NCI-H1694 treated with DMSO at 0.1 percent for 48 hours (cell line): ENCODE data around the gene FCRLB.
A peak's percentile ranks its signal among the peaks of the same experiment; 100 is the strongest.
"Not testable (repeated sequence)": the region's sequence is repeated elsewhere in the genome, so short reads cannot be mapped to it uniquely, and the experiment has no call there.

Source experiments
- DNase-seq: peaks from one replicate; lab custom pipeline; 2025; lab: John Stamatoyannopoulos, UW

Gene FCRLB

GRCh38 chr1:161740921-161741320, 19.6 kb downstream of the FCRLB start:
- no peak for DNase-seq

DNA sequence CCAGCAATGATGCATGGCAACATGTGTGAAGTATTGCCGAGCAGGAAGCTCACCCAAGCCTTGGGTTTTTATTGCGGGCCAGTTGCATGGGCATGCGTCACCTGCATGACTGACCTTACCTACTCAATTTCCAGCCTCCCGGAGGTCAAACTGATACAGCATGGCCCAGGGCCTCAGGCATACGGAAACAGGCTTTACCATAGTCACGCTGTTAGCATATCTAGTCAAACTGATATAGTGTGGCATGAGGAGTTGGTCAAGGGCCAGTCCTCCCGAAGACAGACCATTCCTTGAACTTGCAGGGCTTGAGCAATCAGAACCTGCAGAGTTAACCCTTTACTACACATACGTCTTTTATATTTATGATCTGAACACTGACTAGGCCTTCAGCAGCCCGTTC, 21.9 kb downstream of the FCRLB start:
- no peak for DNase-seq

- DNase-seq: no peak
Measured at GRCh38 chr1:161747801-161748200, 26.5 kb downstream of the FCRLB start.

DNA sequence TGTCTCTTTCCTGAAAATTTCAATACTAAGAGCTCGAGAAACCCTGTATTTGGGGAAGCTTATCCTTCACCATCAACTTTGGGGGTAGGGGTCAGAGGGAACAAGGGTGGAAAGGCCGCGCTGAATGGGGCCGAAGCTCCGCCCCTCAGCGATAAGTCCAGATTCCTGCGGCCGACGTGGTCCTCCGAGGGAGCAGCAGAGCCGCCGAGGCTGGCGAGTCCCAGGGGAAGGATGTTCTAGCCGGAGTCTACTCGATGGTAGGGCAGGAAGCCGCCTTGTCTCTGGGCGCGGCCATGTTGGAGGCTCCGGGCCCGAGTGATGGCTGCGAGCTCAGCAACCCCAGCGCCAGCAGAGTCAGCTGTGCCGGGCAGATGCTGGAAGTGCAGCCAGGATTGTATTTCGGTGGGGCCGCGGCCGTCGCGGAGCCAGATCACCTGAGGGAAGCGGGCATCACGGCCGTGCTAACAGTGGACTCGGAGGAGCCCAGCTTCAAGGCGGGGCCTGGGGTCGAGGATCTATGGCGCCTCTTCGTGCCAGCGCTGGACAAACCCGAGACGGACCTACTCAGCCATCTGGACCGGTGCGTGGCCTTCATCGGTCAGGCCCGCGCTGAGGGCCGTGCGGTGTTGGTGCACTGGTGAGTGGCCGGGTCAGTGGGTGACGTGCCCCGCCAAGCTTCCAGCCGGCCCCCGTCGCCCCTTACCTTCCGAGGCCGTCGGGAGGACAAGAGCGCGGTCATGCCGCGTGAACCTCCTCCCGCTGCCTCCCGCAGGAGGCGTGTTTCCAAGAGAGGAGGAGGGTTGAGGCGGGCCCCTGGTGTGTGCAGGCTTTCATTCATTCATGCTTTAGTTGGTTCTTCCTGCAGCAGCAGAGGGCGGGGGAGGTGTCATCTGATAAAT, 28.4 kb downstream of the FCRLB start, which contains the start of gene DUSP12:
Gene DUSP12 (plus strand): TSS at position 278 of the 899 bp plus-strand sequence. CDS start 16 bp downstream, at position 294.
- DNase-seq: peak; percentile 89

GRCh38 chr1:161763522-161764098, 42.3 kb downstream of the FCRLB start:
- DNase-seq: peak; percentile 18

- DNase-seq: peak; percentile 87
Measured at GRCh38 chr1:161766102-161766981, 45.0 kb downstream of the FCRLB start, which contains the start of gene ATF6. Gene ATF6, plus strand, starts transcription at chr1:161766320. Its CDS starts 41 bp downstream, at chr1:161766361.

GRCh38 chr1:161768461-161768860, 47.1 kb downstream of the FCRLB start:
- DNase-seq: no peak

DNA sequence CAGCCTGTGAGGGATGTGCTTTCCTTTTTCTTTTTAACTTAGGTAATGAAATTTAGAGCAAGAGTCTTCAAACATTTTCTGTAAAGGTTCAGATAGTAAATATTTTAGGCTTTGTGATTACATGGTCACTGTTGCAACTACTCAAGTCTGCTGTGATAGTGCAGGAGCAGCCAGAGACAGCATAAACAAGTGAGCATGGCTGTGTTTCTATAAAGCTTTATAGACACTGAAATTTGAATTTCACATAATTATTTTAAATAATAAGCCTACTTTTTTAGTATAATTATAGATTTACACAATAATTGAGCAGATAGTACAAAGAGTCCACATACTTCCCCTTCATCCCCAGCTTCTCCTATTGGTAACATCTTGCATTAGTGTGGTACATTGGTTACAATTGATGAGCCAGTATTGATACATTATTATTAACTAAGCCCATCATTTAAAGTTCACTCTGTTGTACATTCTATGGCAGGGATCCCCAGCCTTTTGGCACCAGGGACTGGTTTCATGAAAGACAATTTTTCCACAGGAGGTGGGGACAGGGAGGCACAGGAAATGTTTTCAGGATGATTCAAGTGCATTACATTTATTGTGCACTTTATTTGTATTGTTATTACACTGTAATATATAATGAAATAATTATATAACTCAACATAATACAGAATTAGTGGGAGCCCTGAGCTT, 47.8 kb downstream of the FCRLB start:
- DNase-seq: no peak

DNA sequence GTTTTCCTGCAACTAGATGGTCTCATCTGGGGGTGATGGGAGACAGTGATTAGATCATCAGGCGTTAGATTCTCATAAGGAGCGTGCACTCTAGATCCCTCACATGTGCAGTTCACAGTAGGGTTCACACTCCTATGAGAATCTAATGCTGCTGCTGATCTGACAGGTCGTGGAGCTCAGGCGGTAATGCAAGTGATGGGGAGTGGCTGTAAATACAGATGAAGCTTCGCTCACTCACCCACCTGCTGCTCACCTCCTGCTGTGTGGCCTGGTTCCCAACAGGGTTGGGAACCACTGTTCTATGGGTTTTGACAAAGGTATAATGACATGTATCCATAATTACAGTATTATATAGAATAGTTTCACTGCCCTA, 48.3 kb downstream of the FCRLB start:
- not testable (repeated sequence) for DNase-seq

- no peak for DNase-seq
Measured at GRCh38 chr1:161770250-161770649, 48.9 kb downstream of the FCRLB start.

GRCh38 chr1:161771161-161771560, 49.8 kb downstream of the FCRLB start:
- no peak for DNase-seq

DNA sequence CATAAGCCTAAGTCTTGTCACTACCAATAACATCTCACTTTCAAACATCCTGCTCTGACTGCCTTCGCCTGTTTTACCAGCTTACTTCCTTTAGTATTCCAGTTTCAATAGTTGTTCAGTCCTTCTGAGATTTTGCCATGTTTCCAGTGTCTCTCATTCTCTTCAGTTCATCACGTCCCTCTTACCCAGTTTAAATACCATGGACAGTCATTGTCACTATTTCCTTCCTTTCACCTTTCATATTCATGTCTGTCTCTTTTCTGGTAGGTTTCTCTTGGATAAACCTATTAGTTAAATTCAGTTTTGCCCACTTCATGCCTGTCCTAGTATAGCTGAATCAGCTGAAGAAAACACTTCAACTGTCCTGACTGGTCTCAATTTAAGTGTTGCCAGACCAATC, 50.6 kb downstream of the FCRLB start:
- DNase-seq: no peak

DNA sequence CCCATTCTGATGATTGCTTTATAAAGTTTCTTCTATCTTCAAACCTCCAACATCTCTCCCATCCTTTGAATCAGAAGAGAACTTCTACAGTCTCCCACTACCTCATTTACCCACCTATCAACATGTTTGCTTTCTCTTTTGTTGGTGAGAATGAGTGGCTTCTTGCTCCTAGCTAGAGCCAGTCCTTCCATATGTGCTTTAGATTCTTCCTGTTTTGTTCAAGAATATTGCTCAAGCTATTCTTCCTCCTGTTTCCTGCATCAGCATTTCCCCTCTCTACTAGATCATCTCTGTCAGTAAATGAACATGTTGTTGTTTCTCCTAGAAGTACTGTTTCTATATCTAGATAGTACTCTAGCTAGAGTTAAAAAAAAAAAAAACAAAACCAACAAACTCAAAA, 51.1 kb downstream of the FCRLB start:
- DNase-seq: no peak

DNA sequence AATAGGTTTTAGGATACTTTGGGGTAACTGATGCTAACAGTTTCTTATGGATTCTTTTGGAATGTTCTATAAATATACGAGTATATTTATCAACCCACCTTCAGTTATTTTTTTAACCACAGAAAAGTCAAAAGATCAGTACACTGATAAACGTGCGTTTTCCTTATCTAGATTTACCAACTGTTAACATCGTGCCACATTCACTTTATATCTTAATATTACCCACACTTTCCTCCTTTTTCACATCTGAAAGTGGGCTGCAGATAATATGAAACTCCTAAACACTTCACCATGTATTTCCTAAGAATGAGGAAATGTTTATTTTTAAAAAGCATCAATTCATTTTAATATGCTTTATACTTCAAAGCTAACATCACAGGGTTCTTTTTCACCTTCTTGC, 52.4 kb downstream of the FCRLB start:
- DNase-seq: no peak

GRCh38 chr1:161777261-161777660, 55.9 kb downstream of the FCRLB start:
- DNase-seq: no peak
